Effector CD8-positive, alpha-beta T cell (primary cell): ENCODE data around the gene ACTR5.

Source experiments
- DNase-seq: peaks from one replicate; lab custom pipeline; 2025; lab: John Stamatoyannopoulos, UW
- total RNA-seq, 4 experiments: gene quantifications; one replicate each; lab custom pipeline; 2026; lab: John Stamatoyannopoulos, UW

ACTR5 gene
- total RNA-seq = 29.8 to 42.8 (median 41.6) reads per million in 4 experiments

DNA sequence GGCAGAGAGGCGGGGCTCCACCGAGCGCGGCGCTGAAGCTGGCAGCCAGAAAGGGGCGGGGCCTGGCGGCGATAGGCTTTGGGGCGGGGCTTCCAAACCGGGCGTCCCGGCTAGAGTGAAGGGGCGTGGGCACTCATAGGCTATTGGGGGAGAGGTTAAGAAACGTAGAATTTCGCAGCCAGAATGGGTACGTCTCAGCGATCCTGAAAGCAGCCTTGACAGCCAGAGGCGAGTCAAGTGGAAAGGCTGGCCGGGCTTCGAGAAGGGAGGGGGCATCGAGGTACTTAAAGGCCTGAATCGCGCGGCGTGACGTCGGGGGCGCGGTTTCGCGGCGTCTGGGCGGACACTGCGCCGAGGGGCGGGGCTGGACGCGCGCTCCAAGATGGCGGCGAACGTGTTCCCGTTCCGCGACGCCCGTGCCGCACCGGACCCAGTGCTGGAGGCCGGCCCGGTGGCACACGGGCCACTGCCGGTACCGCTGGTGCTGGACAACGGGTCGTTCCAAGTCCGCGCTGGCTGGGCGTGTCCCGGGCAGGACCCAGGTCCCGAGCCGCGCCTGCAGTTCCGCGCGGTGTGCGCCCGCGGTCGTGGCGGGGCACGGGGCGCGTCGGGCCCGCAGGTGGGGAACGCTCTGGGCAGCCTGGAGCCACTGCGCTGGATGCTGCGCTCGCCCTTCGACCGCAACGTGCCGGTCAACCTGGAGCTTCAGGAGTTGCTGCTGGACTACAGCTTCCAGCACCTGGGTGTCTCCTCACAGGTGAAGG is at the start of gene ACTR5:
TSS of gene ACTR5 (plus strand) at position 364 of the 764 bp plus-strand sequence. CDS start at position 383, 19 bp downstream.
- peak; percentile 95 for DNase-seq

DNA sequence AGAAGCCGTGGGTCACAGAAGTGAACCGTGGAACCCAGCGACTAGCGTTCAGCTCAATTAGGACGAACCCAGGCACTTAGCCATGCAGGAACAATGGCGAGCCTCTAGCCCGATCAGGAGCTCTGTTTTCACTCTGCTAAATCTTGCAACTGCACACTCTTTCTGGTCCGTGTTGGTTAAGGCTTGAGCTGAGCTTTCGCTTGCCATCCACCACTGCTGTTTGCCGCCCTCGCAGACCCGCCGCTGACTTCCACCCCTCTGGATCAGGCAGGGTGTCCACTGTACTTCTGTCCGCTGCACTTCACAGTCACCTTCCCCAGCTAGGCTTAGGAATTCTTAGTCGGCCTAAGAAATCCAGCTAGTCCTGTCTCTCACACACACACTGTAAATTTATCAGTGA is 49.7 kb upstream of the ACTR5 start:
- DNase-seq = no peak

GRCh38 chr20:38700141-38700540 is 48.1 kb upstream of the ACTR5 start:
- DNase-seq = no peak

DNA sequence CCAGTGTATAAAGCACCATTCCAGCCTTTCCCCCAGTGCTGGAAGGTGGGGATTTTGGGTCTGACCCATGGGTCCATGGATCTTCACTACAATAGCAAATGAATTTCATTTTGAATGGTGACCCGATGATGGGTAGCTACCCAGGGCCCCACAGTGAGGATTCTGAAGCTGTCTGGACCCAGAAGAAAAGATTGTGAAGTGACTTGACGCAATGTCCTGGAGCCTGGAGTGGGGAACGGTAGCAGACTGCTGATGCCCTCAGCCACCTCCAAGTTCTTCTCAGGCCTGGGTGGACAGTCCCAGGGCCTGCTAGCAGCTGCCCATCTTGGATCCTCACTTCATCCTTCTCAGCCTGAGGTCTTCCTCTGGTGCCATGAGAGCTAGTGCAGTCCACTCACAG is 47.3 kb upstream of the ACTR5 start:
- DNase-seq = no peak

DNA sequence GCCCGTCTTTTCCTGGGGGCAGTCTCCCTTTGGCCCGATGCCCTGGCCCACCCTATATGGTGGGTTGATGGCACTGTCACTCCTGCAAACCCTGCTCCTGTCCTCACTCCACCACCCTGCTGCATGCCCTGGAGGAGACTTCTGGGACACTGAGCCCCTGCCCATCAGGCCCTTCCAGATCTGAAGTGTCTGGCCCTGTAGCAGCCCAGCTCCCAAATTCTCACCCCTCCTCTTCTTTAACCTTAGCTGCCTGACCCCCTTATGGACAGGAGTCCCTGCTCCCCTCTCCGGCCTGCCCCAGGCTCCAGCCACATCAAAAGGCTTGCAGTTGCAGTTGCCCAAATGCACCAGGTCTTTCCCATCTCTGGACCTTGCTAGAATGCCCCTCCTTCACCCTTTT is 44.7 kb upstream of the ACTR5 start:
- no peak for DNase-seq

DNA sequence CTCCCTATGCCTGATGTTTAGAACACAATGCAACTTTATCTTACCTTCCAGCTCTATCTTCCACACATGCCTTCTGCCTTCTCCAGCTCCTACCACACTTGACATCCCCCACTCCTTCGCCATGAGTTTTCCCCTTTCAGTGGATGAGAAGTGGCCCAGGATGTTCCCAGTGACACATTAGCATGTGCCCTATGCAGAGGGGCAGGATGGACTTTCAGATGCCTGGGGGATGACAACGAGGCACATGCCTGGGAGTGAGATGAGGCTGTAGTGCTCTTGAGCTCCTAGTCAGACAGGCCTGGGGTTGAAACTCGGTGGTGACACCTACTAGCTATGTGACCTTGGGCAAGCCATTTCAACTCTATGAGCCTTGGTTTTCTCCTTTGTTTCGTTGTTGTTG is 44.1 kb upstream of the ACTR5 start:
- no peak for DNase-seq

DNA sequence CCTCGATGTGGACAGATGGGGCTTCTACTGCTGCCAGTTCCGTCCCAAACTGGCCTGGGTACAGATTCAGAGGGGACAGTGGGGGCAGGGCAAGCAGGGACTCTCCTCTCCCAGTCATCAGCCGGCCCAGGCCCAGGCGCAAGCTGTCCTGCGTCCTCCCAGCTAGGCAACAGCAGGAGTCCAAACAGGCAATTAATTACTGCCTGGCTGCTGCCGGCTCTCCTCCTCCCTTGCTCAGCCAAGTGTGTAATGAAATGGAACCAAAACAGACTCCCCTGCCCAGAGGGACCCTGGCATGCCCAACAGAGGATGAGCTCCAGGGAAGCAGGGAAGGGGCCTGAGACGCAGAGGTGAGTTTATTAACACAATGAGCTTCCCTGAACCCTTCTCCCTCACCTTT is 41.8 kb upstream of the ACTR5 start:
- DNase-seq = no peak

- DNase-seq = no peak
Observed at GRCh38 chr20:38714308-38714707, 34.0 kb upstream of the ACTR5 start.

DNA sequence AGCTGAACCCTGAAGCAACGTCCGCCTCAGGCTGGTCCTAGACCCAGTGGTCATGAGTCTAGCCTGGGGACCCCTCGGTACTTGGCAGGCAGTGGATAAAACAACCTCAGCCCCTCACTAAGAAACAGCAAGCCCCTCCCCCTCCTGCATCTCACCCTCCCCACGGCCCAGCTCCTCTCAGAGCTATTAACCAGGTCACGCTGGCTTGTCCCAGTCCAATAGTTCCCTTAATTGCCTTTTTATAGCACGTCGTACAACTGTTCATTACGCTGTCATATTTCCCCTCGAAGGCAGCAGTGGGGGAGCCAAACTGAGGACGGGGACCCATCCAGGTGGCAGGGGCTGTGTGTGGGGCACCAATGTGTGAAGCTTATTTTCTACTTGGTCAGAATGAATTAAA is 32.6 kb upstream of the ACTR5 start:
- DNase-seq = no peak

DNA sequence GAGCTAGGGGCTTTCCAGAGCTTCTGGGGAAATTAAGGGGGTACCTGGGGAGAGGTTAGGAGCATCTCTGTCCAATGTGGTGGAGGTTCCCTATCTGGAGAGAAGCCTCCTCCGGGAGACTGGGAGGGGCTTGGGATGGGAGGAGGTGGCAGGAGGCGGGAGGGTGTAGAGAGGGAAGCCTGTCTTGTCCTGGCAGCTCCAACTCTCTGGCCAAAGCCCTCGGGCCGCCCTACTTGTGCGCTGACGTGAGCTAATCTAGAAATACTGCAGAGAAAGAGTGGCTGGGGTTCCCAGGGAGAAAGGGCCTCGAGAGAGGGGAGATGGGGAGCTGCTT is 25.6 kb upstream of the ACTR5 start:
- DNase-seq = no peak

GRCh38 chr20:38723017-38723847 is 25.0 kb upstream of the ACTR5 start:
- DNase-seq = no peak

- DNase-seq = no peak
Observed at GRCh38 chr20:38723848-38724625, 24.2 kb upstream of the ACTR5 start, which contains the start of gene SLC32A1. Gene SLC32A1 (plus strand): TSS chr20:38724486. CDS start chr20:38724725, 239 bp downstream.

DNA sequence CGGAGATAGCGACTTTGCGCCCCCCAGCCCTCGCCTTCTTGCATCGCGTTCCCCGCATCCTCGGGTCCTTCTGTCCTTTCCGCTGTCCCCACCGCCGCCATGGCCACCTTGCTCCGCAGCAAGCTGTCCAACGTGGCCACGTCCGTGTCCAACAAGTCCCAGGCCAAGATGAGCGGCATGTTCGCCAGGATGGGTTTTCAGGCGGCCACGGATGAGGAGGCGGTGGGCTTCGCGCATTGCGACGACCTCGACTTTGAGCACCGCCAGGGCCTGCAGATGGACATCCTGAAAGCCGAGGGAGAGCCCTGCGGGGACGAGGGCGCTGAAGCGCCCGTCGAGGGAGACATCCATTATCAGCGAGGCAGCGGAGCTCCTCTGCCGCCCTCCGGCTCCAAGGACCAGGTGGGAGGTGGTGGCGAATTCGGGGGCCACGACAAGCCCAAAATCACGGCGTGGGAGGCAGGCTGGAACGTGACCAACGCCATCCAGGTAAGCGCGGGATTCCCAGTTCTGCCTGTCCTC is 23.6 kb upstream of the ACTR5 start:
- DNase-seq = no peak

- no peak for DNase-seq
Observed at GRCh38 chr20:38725148-38725901, 22.9 kb upstream of the ACTR5 start.

- DNase-seq = peak; percentile 22
Observed at GRCh38 chr20:38725931-38726803, 22.1 kb upstream of the ACTR5 start.

- DNase-seq = peak; percentile 26
Observed at GRCh38 chr20:38726804-38727606, 21.3 kb upstream of the ACTR5 start.

- no peak for DNase-seq
Observed at GRCh38 chr20:38727607-38728190, 20.6 kb upstream of the ACTR5 start.

DNA sequence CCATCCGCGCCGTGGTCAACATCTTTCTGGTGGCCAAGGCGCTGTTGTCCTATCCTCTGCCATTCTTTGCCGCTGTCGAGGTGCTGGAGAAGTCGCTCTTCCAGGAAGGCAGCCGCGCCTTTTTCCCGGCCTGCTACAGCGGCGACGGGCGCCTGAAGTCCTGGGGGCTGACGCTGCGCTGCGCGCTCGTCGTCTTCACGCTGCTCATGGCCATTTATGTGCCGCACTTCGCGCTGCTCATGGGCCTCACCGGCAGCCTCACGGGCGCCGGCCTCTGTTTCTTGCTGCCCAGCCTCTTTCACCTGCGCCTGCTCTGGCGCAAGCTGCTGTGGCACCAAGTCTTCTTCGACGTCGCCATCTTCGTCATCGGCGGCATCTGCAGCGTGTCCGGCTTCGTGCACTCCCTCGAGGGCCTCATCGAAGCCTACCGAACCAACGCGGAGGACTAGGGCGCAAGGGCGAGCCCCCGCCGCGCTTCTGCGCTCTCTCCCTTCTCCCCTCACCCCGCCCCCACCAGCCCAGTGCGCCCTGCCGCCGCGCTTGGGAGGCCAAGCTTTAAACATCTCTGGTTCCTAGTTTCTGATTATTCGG is 20.0 kb upstream of the ACTR5 start:
- no peak for DNase-seq
